ELF-1 (cell line): ENCODE results near the gene ATP6V0C.
"Not testable (repeated sequence)": the region's sequence is repeated elsewhere in the genome, so short reads cannot be mapped to it uniquely, and the experiment has no call there.

Experiments used
- DNase-seq: peaks from one replicate; pipeline ENCODE4 v3.0.0-alpha.2; 2016; ENCODE audit warnings: low read depth, low spot score

ATP6V0C gene

GRCh38 chr16:2527784-2528100 is 14.0 kb downstream of the ATP6V0C start:
- DNase-seq = no peak

GRCh38 chr16:2528161-2529060 is 14.7 kb downstream of the ATP6V0C start:
- no peak for DNase-seq

- no peak for DNase-seq
These were observed 15.5 kb downstream of the ATP6V0C start for GRCh38 chr16:2529061-2529931.

GRCh38 chr16:2529961-2530628 is 16.3 kb downstream of the ATP6V0C start:
- DNase-seq = no peak

GRCh38 chr16:2530629-2531318 is 17.0 kb downstream of the ATP6V0C start:
- peak; percentile 15 for DNase-seq

- DNase-seq = no peak
These were observed 17.6 kb downstream of the ATP6V0C start, which contains the start of gene CEMP1 for GRCh38 chr16:2531371-2531695. Gene CEMP1 (minus strand): TSS chr16:2531408. CDS start chr16:2531073, 335 bp downstream.

- peak; percentile 96 for DNase-seq
These were observed 18.1 kb downstream of the ATP6V0C start for GRCh38 chr16:2531696-2532493.

GRCh38 chr16:2532494-2533141 is 18.9 kb downstream of the ATP6V0C start:
- peak; percentile 60 for DNase-seq

- DNase-seq = not testable (repeated sequence)
These were observed 19.5 kb downstream of the ATP6V0C start for GRCh38 chr16:2533142-2533755.

- DNase-seq = no peak
These were observed 20.2 kb downstream of the ATP6V0C start for GRCh38 chr16:2533912-2534311.

- DNase-seq = not testable (repeated sequence)
These were observed 20.6 kb downstream of the ATP6V0C start for GRCh38 chr16:2534335-2534734.

GRCh38 chr16:2535625-2536013 is 21.9 kb downstream of the ATP6V0C start:
- peak; percentile 58 for DNase-seq

- peak; percentile 94 for DNase-seq
These were observed 24.0 kb downstream of the ATP6V0C start, which contains the start of gene PDPK1 for GRCh38 chr16:2537451-2538379. Gene PDPK1 (plus strand): TSS chr16:2538021. CDS start chr16:2538113, 92 bp downstream.

- not testable (repeated sequence) for DNase-seq
These were observed 25.6 kb downstream of the ATP6V0C start for GRCh38 chr16:2539192-2539844.

- peak; percentile 29 for DNase-seq
These were observed 26.2 kb downstream of the ATP6V0C start for GRCh38 chr16:2539845-2540458.

GRCh38 chr16:2540912-2541311 is 27.2 kb downstream of the ATP6V0C start:
- not testable (repeated sequence) for DNase-seq

- not testable (repeated sequence) for DNase-seq
These were observed 27.7 kb downstream of the ATP6V0C start for GRCh38 chr16:2541409-2541808.
